DOHH2 (cell line): ENCODE results near the gene PPP4R2.

Experiments
- H3F3A ChIP-seq: fragments of 200-600 bp; sonication (generic), shearing (Covaris generic); 2 replicates; pipeline ENCODE4 v1.6.0; 2016; ENCODE audit warnings: antibody characterized with exemption, mild to moderate bottlenecking; ENCODE audit not compliant: control insufficient read depth, insufficient read depth
- H3K27ac ChIP-seq: fragments of 200-600 bp; sonication (generic); 2 replicates; pipeline ENCODE4 v1.5.1; 2014; ENCODE audit warnings: low read depth, mild to moderate bottlenecking, low read length, moderate library complexity
- H3K27me3 ChIP-seq: fragments of 200-600 bp; sonication (generic); 2 replicates; pipeline ENCODE4 v1.6.1; 2014; ENCODE audit warnings: mild to moderate bottlenecking, low read length, mixed read lengths; ENCODE audit not compliant: control insufficient read depth
- H3K36me3 ChIP-seq: fragments of 200-600 bp; sonication (generic); 2 replicates; pipeline ENCODE4 v1.6.1; 2014; ENCODE audit warnings: mild to moderate bottlenecking, low read length, moderate library complexity, mixed read lengths; ENCODE audit not compliant: control insufficient read depth
- H3K4me1 ChIP-seq: fragments of 200-600 bp; sonication (generic); 2 replicates; pipeline ENCODE4 v1.6.1; 2014; ENCODE audit warnings: mild to moderate bottlenecking, low read length, mixed read lengths; ENCODE audit not compliant: control insufficient read depth
- H3K4me2 ChIP-seq: fragments of 200-600 bp; sonication (generic); 2 replicates; pipeline ENCODE4 v1.6.0; 2014; ENCODE audit warnings: mild to moderate bottlenecking, low read length, moderate library complexity
- H3K4me3 ChIP-seq: fragments of 200-600 bp; sonication (generic); 2 replicates; pipeline ENCODE4 v1.5.1; 2014; ENCODE audit warnings: mild to moderate bottlenecking, low read length, mixed read lengths
- H3K79me2 ChIP-seq: fragments of 200-600 bp; sonication (generic); 2 replicates; pipeline ENCODE4 v1.6.1; 2014; ENCODE audit warnings: mild to moderate bottlenecking, low read length, mixed read lengths; ENCODE audit not compliant: control insufficient read depth
- H3K9me2 ChIP-seq: fragments of 200-600 bp; sonication (generic); replicated peaks from 2 replicates; pipeline ENCODE4 v1.6.1; 2014; ENCODE audit warnings: mild to moderate bottlenecking, low read length, mixed read lengths; ENCODE audit not compliant: control insufficient read depth
- H3K9me3 ChIP-seq: fragments of 200-600 bp; sonication (generic); 2 replicates; pipeline ENCODE4 v1.6.1; 2014; ENCODE audit warnings: antibody characterized with exemption, low read length, mixed read lengths; ENCODE audit not compliant: control insufficient read depth, insufficient read depth
- H4K20me1 ChIP-seq: fragments of 200-600 bp; sonication (generic); 2 replicates; pipeline ENCODE4 v1.6.0; 2014; ENCODE audit warnings: low read depth, mild to moderate bottlenecking, antibody characterized with exemption, low read length, moderate library complexity; ENCODE audit not compliant: control insufficient read depth, insufficient read depth
- EZH2phosphoT487 ChIP-seq: fragments of 200-600 bp; sonication (generic); IDR thresholded peaks from 2 replicates; pipeline ENCODE4 v1.6.1; 2017; ENCODE audit warnings: borderline replicate concordance, mild to moderate bottlenecking, antibody characterized with exemption, low read length, moderate library complexity, mixed read lengths
- TF ChIP-seq, protein P1 (sequence below): fragments of 200-600 bp; sonication (generic); IDR thresholded peaks from one replicate; pipeline ENCODE4 v1.5.1; 2014; ENCODE audit warnings: antibody characterized with exemption, mild to moderate bottlenecking, low read depth, low read length; ENCODE audit not compliant: poor library complexity, severe bottlenecking

PPP4R2 gene

DNA sequence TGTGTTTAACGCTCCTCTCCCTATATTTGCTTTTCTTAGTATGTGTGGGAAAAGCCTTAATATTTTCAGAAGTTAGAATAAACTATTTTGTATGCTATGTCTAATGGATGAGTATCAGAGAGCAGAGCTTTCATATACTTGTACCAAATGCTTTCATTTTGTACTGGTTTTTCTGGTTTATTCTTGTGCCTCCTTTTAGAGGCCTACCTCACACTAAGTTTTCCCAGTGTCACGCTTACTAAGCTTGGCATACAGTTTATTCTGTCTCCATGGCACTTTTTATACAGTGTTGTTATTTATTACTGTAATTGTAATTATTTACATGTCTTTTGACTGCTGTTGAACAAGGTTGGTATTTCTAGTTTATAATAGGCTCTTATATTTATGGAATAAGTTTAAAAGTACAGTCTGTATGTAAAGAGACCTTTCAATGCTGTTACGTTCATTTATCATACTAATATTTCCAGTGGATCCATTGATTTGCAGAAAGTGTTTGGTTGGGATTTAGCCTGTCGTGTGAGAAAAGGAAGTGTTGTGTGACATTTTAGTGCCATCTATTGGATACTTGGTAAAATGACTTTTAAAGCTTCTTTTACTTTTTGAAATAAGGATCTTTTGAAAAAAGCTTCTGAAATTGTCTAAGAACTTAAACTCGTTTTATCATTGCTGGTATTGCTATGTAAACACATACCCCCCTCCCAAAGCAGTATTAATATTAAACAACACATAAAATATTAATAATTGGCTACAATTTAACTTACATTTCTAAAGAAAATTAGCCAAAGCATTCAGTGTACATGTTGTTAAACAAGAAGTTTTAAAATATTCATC lies 59.6 kb downstream of the PPP4R2 start:
- no peaks in the 10 kb centered on the region for H3K4me1 ChIP-seq
- TF ChIP-seq, protein P1, sequence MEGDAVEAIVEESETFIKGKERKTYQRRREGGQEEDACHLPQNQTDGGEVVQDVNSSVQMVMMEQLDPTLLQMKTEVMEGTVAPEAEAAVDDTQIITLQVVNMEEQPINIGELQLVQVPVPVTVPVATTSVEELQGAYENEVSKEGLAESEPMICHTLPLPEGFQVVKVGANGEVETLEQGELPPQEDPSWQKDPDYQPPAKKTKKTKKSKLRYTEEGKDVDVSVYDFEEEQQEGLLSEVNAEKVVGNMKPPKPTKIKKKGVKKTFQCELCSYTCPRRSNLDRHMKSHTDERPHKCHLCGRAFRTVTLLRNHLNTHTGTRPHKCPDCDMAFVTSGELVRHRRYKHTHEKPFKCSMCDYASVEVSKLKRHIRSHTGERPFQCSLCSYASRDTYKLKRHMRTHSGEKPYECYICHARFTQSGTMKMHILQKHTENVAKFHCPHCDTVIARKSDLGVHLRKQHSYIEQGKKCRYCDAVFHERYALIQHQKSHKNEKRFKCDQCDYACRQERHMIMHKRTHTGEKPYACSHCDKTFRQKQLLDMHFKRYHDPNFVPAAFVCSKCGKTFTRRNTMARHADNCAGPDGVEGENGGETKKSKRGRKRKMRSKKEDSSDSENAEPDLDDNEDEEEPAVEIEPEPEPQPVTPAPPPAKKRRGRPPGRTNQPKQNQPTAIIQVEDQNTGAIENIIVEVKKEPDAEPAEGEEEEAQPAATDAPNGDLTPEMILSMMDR = peak; percentile 37
- no peak for TF ChIP-seq EZH2phosphoT487
- H3K36me3 ChIP-seq = peaks cover 40% of the 10 kb centered on the region
- H3K4me2 ChIP-seq = no peak overlapping the region
- no peaks in the 10 kb centered on the region for H3K27me3 ChIP-seq
- H4K20me1 ChIP-seq = peaks cover 8% of the 10 kb centered on the region; the same call in 1 of the 2 replicates
- H3K27ac ChIP-seq = no peak overlapping the region
- no peaks in the 10 kb centered on the region for H3K9me3 ChIP-seq
- H3F3A ChIP-seq = peaks cover 3% of the 10 kb centered on the region; the same call in 1 of the 2 replicates
- H3K9me2 ChIP-seq = no peaks in the 10 kb centered on the region
- no peak overlapping the region for H3K4me3 ChIP-seq
- peaks cover 69% of the 10 kb centered on the region for H3K79me2 ChIP-seq

DNA sequence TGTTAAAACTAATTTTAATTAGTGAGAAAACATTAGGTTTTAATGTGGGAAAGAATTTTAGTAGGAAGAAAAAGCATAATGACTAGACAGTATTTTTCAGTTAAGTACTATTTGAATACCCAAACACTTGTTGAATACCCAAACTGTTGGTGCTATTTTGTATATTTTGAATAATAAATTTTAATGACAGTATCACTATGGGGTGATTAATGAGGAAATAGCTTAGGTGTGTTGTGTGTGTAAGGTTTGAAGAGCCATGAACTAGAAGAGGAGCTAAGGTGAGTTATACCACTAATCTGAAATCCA lies 60.2 kb downstream of the PPP4R2 start:
- Histone ChIP-seq H3K4me3 (no peak overlapping the region), H3F3A (peaks cover 3% of the 10 kb centered on the region; the same call in 1 of the 2 replicates), H3K4me2 (no peak overlapping the region), H3K9me2 (no peaks in the 10 kb centered on the region), H3K4me1 (no peaks in the 10 kb centered on the region), H3K36me3 (peaks cover 45% of the 10 kb centered on the region), H3K27ac (no peak overlapping the region), H3K79me2 (peaks cover 66% of the 10 kb centered on the region), H4K20me1 (peaks cover 8% of the 10 kb centered on the region; the same call in 1 of the 2 replicates), H3K27me3 (no peaks in the 10 kb centered on the region), H3K9me3 (no peaks in the 10 kb centered on the region)
- TF ChIP-seq, protein P1 = no peak
- no peak for TF ChIP-seq EZH2phosphoT487

- H3K79me2 ChIP-seq = peaks cover 50% of the 10 kb centered on the region
- peaks cover 18% of the 10 kb centered on the region for H4K20me1 ChIP-seq
- H3K27ac ChIP-seq = no peak overlapping the region
- no peaks in the 10 kb centered on the region for H3K4me1 ChIP-seq
- no peak overlapping the region for H3K4me2 ChIP-seq
- H3K36me3 ChIP-seq = peaks cover 75% of the 10 kb centered on the region
- H3K27me3 ChIP-seq = no peaks in the 10 kb centered on the region
- H3K9me3 ChIP-seq = no peaks in the 10 kb centered on the region
- H3F3A ChIP-seq = peaks cover 8% of the 10 kb centered on the region; the same call in 1 of the 2 replicates
- no peak for TF ChIP-seq EZH2phosphoT487
- TF ChIP-seq, protein P1 = no peak
- H3K9me2 ChIP-seq = no peaks in the 10 kb centered on the region
- H3K4me3 ChIP-seq = no peak overlapping the region
These were observed 63.7 kb downstream of the PPP4R2 start for GRCh38 chr3:73060302-73060723.
